Fibroblast of lung (primary cell): ENCODE data around the gene IGFLR1. TPM values are rescaled to one million over a fixed set of nuclear protein-coding genes. Genes with fewer than 3 reads are reported as not detected.

ENCODE experiments used
- DNase-seq, 2 donors: peaks; one replicate each; pipeline versions ENCODE4 v3.0.0 to v3.0.0-alpha.2; 2010; ENCODE audit warnings: low read depth in 2 of 2
- H2AFZ ChIP-seq: 2 replicates; pipeline ENCODE4 v1.5.1; 2012; ENCODE audit warnings: low read length, control low read depth, inconsistent platforms
- H3K27ac ChIP-seq: 2 replicates; pipeline ENCODE4 v1.5.1; 2011; ENCODE audit warnings: low read length, control low read depth; ENCODE audit not compliant: insufficient read depth
- H3K27me3 ChIP-seq: 2 replicates; pipeline ENCODE4 v1.5.1; 2011; ENCODE audit warnings: mild to moderate bottlenecking, low read length; ENCODE audit not compliant: control insufficient read depth, insufficient read depth
- H3K36me3 ChIP-seq: 2 replicates; pipeline ENCODE4 v1.5.1; 2011; ENCODE audit warnings: low read length; ENCODE audit not compliant: control insufficient read depth, insufficient read depth
- H3K4me1 ChIP-seq: 2 replicates; pipeline ENCODE4 v1.5.1; 2011; ENCODE audit warnings: low read length; ENCODE audit not compliant: control insufficient read depth, insufficient read depth; ENCODE audit errors: extremely low read depth
- H3K4me2 ChIP-seq: 2 replicates; pipeline ENCODE4 v1.5.1; 2011; ENCODE audit warnings: low read length, control low read depth; ENCODE audit not compliant: insufficient read depth; ENCODE audit errors: extremely low read depth
- H3K4me3 ChIP-seq, 4 experiments: fragments of 200-600 bp in 1 of 4; sonication (generic) in 1 of 4; replicated peaks in 1 of 4; 2 replicates each; pipeline ENCODE4 v1.5.1; 2011 to 2016; ENCODE audit warnings: low read length in 4 of 4, low read depth in 3 of 4, mild to moderate bottlenecking in 3 of 4, control low read depth in 2 of 4, inconsistent platforms in 1 of 4, mixed read lengths in 1 of 4; ENCODE audit not compliant: insufficient read depth in 1 of 4; ENCODE audit errors: control extremely low read depth in 1 of 4
- H3K79me2 ChIP-seq: 2 replicates; pipeline ENCODE4 v1.5.1; 2012; ENCODE audit warnings: mild to moderate bottlenecking, low read length, inconsistent platforms; ENCODE audit not compliant: control insufficient read depth, insufficient read depth
- H3K9ac ChIP-seq: 2 replicates; pipeline ENCODE4 v1.5.1; 2011; ENCODE audit warnings: mild to moderate bottlenecking, low read length, control low read depth; ENCODE audit not compliant: insufficient read depth
- H3K9me3 ChIP-seq: 2 replicates; pipeline ENCODE4 v1.5.1; 2012; ENCODE audit warnings: low read depth, low read length; ENCODE audit not compliant: control insufficient read depth, insufficient read depth
- H4K20me1 ChIP-seq: 2 replicates; pipeline ENCODE4 v1.5.1; 2011; ENCODE audit warnings: low read length; ENCODE audit not compliant: control insufficient read depth, insufficient read depth; ENCODE audit errors: extremely low read depth
- EZH2 ChIP-seq: IDR thresholded peaks from 2 replicates; pipeline ENCODE4 v1.5.1; 2012; ENCODE audit warnings: low read length, control low read depth, mild to moderate bottlenecking; ENCODE audit errors: missing control alignments
- polyA plus RNA-seq, 2 donors: library from polyadenylated mRNA; depleted of rRNA in 1 of 2; stranded (reverse) in 1 of 2; unstranded in 1 of 2; fragments of >200 nt; gene quantifications; 2 replicates each; pipeline ENCODE4 v1.2.1, GENCODE V29; 2011 to 2012; ENCODE audit warnings: missing spikeins in 1 of 2
- total RNA-seq: library from RNA; depleted of rRNA; stranded (reverse); fragments of >200 nt; gene quantifications from 2 replicates; pipeline ENCODE4 v1.2.1, GENCODE V29; 2014
- TF ChIP-seq, protein P1 (sequence below), 2 donors: IDR thresholded peaks in 1 of 2; conservative IDR thresholded peaks in 1 of 2; 1 replicate in 1 of 2; 2 replicates in 1 of 2; pipeline ENCODE4 v1.5.1; 2011 to 2012; ENCODE audit warnings: low read length in 2 of 2, control low read depth in 1 of 2, inconsistent platforms in 1 of 2, low read depth in 1 of 2, mild to moderate bottlenecking in 1 of 2

IGFLR1 gene
- total and polyA plus RNA-seq, 2 donors (not counting 1 experiment from before 2014, with no cell fraction given), result 0.17 to 0.75 TPM

DNA sequence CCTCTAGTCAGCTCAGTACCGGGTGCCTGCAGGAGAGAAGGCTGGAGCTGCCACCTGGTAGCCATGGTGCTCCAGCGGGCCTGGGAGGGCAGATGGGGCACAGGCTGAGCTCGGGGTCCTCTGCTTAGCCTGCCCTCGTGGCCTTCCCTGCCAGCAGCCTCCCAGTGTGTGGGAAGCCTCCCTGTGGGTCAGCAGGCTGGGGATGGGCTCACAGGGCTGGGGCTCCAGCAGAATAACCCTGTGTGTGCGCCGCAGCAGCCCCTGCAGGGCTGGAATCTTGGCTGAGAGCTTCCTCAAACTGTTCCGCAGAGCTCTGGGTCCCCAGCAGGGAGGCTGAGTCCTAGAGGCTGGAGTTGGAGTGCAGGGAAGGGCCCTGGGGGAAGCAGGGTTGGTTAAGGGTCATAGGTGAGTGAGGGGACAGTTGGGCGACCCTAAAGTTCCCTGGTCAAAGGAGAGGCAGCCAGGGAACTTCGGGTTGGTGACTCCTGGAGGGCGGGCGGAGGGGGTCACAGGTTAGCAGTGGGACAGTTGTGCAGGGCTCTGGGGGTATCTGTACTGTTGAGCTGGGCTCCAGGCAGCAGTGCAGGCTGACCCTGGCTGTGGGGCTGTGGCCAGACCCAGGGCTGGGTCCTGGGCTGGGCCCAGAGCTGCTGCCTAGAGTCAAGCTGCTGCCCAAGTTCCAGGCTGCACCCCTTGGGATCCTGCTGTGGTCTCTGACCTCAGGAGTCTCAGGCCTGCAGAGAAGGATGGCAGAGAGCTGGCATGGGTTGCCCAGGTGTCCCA, 47.1 kb upstream of the IGFLR1 start:
- H3K9ac ChIP-seq, result no peak overlapping the region
- no peaks in the 10 kb centered on the region for H3K9me3 ChIP-seq
- no peak for DNase-seq
- no peak overlapping the region for H3K27ac ChIP-seq
- H3K27me3 ChIP-seq, result no peaks in the 10 kb centered on the region
- peaks cover 3% of the 10 kb centered on the region for H3K4me1 ChIP-seq
- peaks cover 2% of the 10 kb centered on the region for H3K36me3 ChIP-seq
- H2AFZ ChIP-seq, result no peak overlapping the region
- no peaks in the 10 kb centered on the region for H3K79me2 ChIP-seq
- TF ChIP-seq, protein P1, sequence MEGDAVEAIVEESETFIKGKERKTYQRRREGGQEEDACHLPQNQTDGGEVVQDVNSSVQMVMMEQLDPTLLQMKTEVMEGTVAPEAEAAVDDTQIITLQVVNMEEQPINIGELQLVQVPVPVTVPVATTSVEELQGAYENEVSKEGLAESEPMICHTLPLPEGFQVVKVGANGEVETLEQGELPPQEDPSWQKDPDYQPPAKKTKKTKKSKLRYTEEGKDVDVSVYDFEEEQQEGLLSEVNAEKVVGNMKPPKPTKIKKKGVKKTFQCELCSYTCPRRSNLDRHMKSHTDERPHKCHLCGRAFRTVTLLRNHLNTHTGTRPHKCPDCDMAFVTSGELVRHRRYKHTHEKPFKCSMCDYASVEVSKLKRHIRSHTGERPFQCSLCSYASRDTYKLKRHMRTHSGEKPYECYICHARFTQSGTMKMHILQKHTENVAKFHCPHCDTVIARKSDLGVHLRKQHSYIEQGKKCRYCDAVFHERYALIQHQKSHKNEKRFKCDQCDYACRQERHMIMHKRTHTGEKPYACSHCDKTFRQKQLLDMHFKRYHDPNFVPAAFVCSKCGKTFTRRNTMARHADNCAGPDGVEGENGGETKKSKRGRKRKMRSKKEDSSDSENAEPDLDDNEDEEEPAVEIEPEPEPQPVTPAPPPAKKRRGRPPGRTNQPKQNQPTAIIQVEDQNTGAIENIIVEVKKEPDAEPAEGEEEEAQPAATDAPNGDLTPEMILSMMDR (conservative IDR thresholded peaks at IDR 0.05 in 1 of 2, IDR thresholded peaks at IDR 0.05 in 1 of 2; ENCODE audit: low read depth in 1 of 2, low read length in 2 of 2), result no peak
- no peak for TF ChIP-seq EZH2
- H4K20me1 ChIP-seq, result no peaks in the 10 kb centered on the region
- H3K4me3 ChIP-seq, result no peak overlapping the region
- H3K4me2 ChIP-seq, result no peak overlapping the region

DNA sequence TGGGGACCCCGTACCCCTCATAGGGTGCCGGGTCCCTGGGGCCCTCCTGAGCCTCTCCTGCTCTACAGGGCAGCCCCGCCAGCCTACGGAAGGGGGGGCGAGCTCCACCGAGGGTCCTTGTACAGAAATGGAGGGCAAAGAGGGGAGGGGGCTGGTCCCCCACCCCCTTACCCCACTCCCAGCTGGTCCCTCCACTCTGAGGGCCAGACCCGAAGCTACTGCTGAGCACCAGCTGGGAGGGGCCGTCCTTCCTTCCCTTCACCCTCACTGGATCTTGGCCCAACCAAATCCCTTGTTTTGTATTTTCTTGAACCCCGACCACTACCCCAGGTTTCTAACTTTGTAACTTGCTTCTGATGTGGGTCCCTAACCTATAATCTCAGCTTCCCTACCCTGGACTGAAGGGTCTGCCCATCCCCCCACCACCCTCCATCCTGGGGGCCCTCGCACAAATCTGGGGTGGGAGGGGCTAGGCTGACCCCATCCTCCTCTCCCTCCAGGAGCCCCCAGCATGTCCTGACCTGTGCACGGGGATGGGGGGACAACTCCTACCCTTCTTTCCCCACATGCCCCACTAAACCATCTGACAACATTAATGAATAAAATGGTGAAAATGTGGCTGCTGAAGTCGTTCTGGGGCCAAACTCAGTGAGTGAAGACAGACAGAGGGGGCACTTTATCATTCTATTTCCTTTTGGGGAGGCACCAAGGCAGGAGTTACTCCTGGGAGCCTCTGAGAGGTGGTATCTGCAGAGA, 46.1 kb upstream of the IGFLR1 start:
- Histone ChIP-seq H4K20me1 (no peaks in the 10 kb centered on the region), H3K4me1 (peaks cover 3% of the 10 kb centered on the region), H3K4me3 (no peak overlapping the region), H3K27me3 (no peaks in the 10 kb centered on the region), H3K79me2 (no peaks in the 10 kb centered on the region), H2AFZ (no peak overlapping the region), H3K27ac (no peak overlapping the region), H3K4me2 (no peak overlapping the region), H3K9me3 (no peaks in the 10 kb centered on the region), H3K36me3 (peaks cover 4% of the 10 kb centered on the region), H3K9ac (no peak overlapping the region)
- no peak for DNase-seq
- TF ChIP-seq EZH2, result no peak
- TF ChIP-seq, protein P1 (conservative IDR thresholded peaks at IDR 0.05 in 1 of 2, IDR thresholded peaks at IDR 0.05 in 1 of 2; ENCODE audit: low read depth in 1 of 2, low read length in 2 of 2), result no peak

DNA sequence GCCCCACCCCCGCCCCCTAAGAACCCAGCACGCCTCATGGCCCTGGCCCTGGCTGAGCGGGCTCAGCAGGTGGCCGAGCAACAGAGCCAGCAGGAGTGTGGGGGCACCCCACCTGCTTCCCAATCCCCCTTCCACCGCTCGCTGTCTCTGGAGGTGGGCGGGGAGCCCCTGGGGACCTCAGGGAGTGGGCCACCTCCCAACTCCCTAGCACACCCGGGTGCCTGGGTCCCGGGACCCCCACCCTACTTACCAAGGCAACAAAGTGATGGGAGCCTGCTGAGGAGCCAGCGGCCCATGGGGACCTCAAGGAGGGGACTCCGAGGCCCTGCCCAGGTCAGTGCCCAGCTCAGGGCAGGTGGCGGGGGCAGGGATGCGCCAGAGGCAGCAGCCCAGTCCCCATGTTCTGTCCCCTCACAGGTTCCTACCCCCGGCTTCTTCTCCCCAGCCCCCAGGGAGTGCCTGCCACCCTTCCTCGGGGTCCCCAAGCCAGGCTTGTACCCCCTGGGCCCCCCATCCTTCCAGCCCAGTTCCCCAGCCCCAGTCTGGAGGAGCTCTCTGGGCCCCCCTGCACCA, 45.1 kb upstream of the IGFLR1 start:
- no peaks in the 10 kb centered on the region for H4K20me1 ChIP-seq
- no peaks in the 10 kb centered on the region for H3K79me2 ChIP-seq
- H3K9ac ChIP-seq, result no peak overlapping the region
- H3K36me3 ChIP-seq, result peaks cover 6% of the 10 kb centered on the region
- no peaks in the 10 kb centered on the region for H3K9me3 ChIP-seq
- H3K4me2 ChIP-seq, result no peak overlapping the region
- H3K4me1 ChIP-seq, result no peaks in the 10 kb centered on the region
- no peaks in the 10 kb centered on the region for H3K27me3 ChIP-seq
- TF ChIP-seq EZH2, result no peak
- TF ChIP-seq, protein P1 (conservative IDR thresholded peaks at IDR 0.05 in 1 of 2, IDR thresholded peaks at IDR 0.05 in 1 of 2; ENCODE audit: low read depth in 1 of 2, low read length in 2 of 2), result no peak
- no peak for DNase-seq
- H3K4me3 ChIP-seq, result no peak overlapping the region
- H3K27ac ChIP-seq, result no peak overlapping the region
- H2AFZ ChIP-seq, result no peak overlapping the region
